H1 (cell line): Measurements from ENCODE around the gene ABCG1. TPM values are rescaled to one million over a fixed set of nuclear protein-coding genes. Genes with fewer than 3 reads are reported as not detected.

Experiments used
- CTCF ChIA-PET: fragments of 300-600 bp; sonication (Branson Sonifier 250); formaldehyde crosslinking; loops from one replicate; lab custom pipeline; 2021; ENCODE audit not compliant: partially characterized antibody; lab: Charles Lee
- POLR2A ChIA-PET: fragments of 300-600 bp; sonication (Branson Sonifier 250); formaldehyde crosslinking; loops from one replicate; lab custom pipeline; 2021; ENCODE audit warnings: inconsistent platforms; ENCODE audit not compliant: partially characterized antibody; lab: Charles Lee
- DNase-seq, 2 experiments: peaks; one replicate each; pipeline versions ENCODE4 v3.0.0 to v3.0.0-alpha.2; 2010 to 2022; ENCODE audit warnings: low spot score in 2 of 2, low read depth in 1 of 2, mixed read lengths in 1 of 2
- FAIRE-seq: peaks from 2 replicates; lab custom pipeline; 2011; peaks lifted over from hg19 to GRCh38; lab: Jason Lieb, UNC
- H2AFZ ChIP-seq: 2 replicates; pipeline ENCODE4 v1.8.1; 2012; ENCODE audit warnings: low read length, inconsistent platforms
- H2AK5ac ChIP-seq: 2 replicates; pipeline ENCODE4 v1.6.1; 2013; ENCODE audit warnings: low read depth, low read length
- H2BK120ac ChIP-seq: replicated peaks from 2 replicates; pipeline ENCODE3; 2013; ENCODE audit warnings: low read depth, low read length, inconsistent platforms
- H2BK12ac ChIP-seq: 2 replicates; pipeline ENCODE4 v1.6.1; 2013; ENCODE audit warnings: low read depth, low read length
- H2BK15ac ChIP-seq: 2 replicates; pipeline ENCODE4 v1.6.1; 2013; ENCODE audit warnings: low read length
- H2BK20ac ChIP-seq: 2 replicates; pipeline ENCODE4 v1.6.1; 2013; ENCODE audit warnings: low read length
- H2BK5ac ChIP-seq: 2 replicates; pipeline ENCODE4 v1.6.1; 2013; ENCODE audit warnings: low read depth, low read length
- H3K14ac ChIP-seq: 2 replicates; pipeline ENCODE4 v1.6.1; 2013; ENCODE audit warnings: inconsistent platforms; ENCODE audit not compliant: insufficient read length
- H3K18ac ChIP-seq: 2 replicates; pipeline ENCODE4 v1.6.1; 2013; ENCODE audit warnings: low read length; ENCODE audit errors: extremely low read depth
- H3K23ac ChIP-seq: 2 replicates; pipeline ENCODE4 v1.6.1; 2013; ENCODE audit warnings: inconsistent platforms; ENCODE audit not compliant: insufficient read length
- H3K23me2 ChIP-seq: 2 replicates; pipeline ENCODE4 v1.6.1; 2013; ENCODE audit warnings: low read depth, low read length
- H3K27ac ChIP-seq: 2 replicates; pipeline ENCODE4 v1.6.1; 2011; ENCODE audit warnings: low read depth, low read length, inconsistent platforms
- H3K27me3 ChIP-seq, 4 experiments: replicated peaks in 1 of 4; 1 replicate in 1 of 4; 2 replicates in 3 of 4; pipeline versions ENCODE4 v1.6.1 to v1.8.1; 2011 to 2013; ENCODE audit warnings: low read length in 3 of 4, mild to moderate bottlenecking in 3 of 4, inconsistent platforms in 2 of 4, mixed read lengths in 2 of 4, moderate library complexity in 1 of 4; ENCODE audit not compliant: control insufficient read depth in 3 of 4, insufficient read depth in 3 of 4; ENCODE audit errors: extremely low read depth in 1 of 4
- H3K36me3 ChIP-seq, 4 experiments: 2 replicates each; pipeline versions ENCODE4 v1.6.1 to v1.8.1; 2011 to 2013; ENCODE audit warnings: mild to moderate bottlenecking in 4 of 4, low read length in 3 of 4, moderate library complexity in 2 of 4, control low read depth in 1 of 4, inconsistent platforms in 1 of 4; ENCODE audit not compliant: insufficient read depth in 4 of 4, control insufficient read depth in 2 of 4
- H3K4ac ChIP-seq: replicated peaks from 2 replicates; pipeline ENCODE3; 2013; ENCODE audit warnings: low read length, low read depth, mixed read lengths, inconsistent platforms; ENCODE audit not compliant: insufficient read length
- H3K4me1 ChIP-seq, 4 experiments: replicated peaks in 1 of 4; 1 replicate in 1 of 4; 2 replicates in 3 of 4; pipeline versions ENCODE4 v1.6.1 to v1.8.1; 2011 to 2013; ENCODE audit warnings: low read length in 3 of 4, inconsistent platforms in 2 of 4, mixed read lengths in 1 of 4; ENCODE audit not compliant: insufficient read depth in 4 of 4, control insufficient read depth in 3 of 4
- H3K4me2 ChIP-seq, 2 experiments: 2 replicates each; pipeline versions ENCODE4 v1.6.1 to v1.8.1; 2011 to 2013; ENCODE audit warnings: low read depth in 2 of 2, low read length in 2 of 2, control low read depth in 1 of 2, inconsistent platforms in 1 of 2, mild to moderate bottlenecking in 1 of 2; ENCODE audit not compliant: insufficient read depth in 1 of 2
- H3K4me3 ChIP-seq, 4 experiments: fragments of 200-600, 300-600 bp in 1 of 4; sonication (generic), shearing (Covaris generic), sonication (Bioruptor Twin) in 1 of 4; 2 replicates each; pipeline versions ENCODE4 v1.5.1 to v1.8.1; 2011 to 2016; ENCODE audit warnings: low read length in 4 of 4, low read depth in 3 of 4, control low read depth in 2 of 4, inconsistent platforms in 2 of 4, mild to moderate bottlenecking in 2 of 4, mixed read lengths in 1 of 4, moderate library complexity in 1 of 4; ENCODE audit not compliant: insufficient read depth in 2 of 4; ENCODE audit errors: extremely low read depth in 1 of 4
- H3K56ac ChIP-seq: replicated peaks from 2 replicates; pipeline ENCODE3; 2013; ENCODE audit warnings: low read depth, mild to moderate bottlenecking, mixed read lengths, low read length, inconsistent platforms; ENCODE audit not compliant: insufficient read length
- H3K79me1 ChIP-seq: 2 replicates; pipeline ENCODE4 v1.6.1; 2013; ENCODE audit warnings: low read depth, low read length, control low read depth
- H3K79me2 ChIP-seq, 2 experiments: 2 replicates each; pipeline versions ENCODE4 v1.6.1 to v1.8.1; 2012 to 2013; ENCODE audit warnings: low read length in 2 of 2, mild to moderate bottlenecking in 2 of 2, inconsistent platforms in 1 of 2; ENCODE audit not compliant: insufficient read depth in 2 of 2, control insufficient read depth in 1 of 2
- H3K9ac ChIP-seq, 4 experiments: replicated peaks in 1 of 4; 1 replicate in 1 of 4; 2 replicates in 3 of 4; pipeline versions ENCODE4 v1.6.1 to v1.8.1; 2011 to 2013; ENCODE audit warnings: low read depth in 3 of 4, low read length in 3 of 4, control low read depth in 2 of 4, mild to moderate bottlenecking in 2 of 4, moderate library complexity in 2 of 4, inconsistent platforms in 1 of 4; ENCODE audit errors: extremely low read depth in 1 of 4
- H3K9me3 ChIP-seq, 2 experiments: 2 replicates each; pipeline versions ENCODE4 v1.6.1 to v1.8.1; 2012 to 2013; ENCODE audit warnings: mild to moderate bottlenecking in 2 of 2, moderate library complexity in 2 of 2, control low read depth in 1 of 2, inconsistent platforms in 1 of 2, low read depth in 1 of 2, low read length in 1 of 2, mixed read lengths in 1 of 2; ENCODE audit not compliant: insufficient read depth in 2 of 2
- H4K20me1 ChIP-seq, 2 experiments: replicated peaks in 1 of 2; 2 replicates each; pipeline versions ENCODE3 to v1.8.1; 2011 to 2013; ENCODE audit warnings: inconsistent platforms in 2 of 2, low read length in 2 of 2, mild to moderate bottlenecking in 1 of 2; ENCODE audit not compliant: insufficient read depth in 2 of 2, control insufficient read depth in 1 of 2
- H4K5ac ChIP-seq: 2 replicates; pipeline ENCODE4 v1.6.1; 2013; ENCODE audit warnings: low read length, low read depth, mixed read lengths, inconsistent platforms; ENCODE audit not compliant: insufficient read length
- H4K8ac ChIP-seq: 2 replicates; pipeline ENCODE4 v1.8.0; 2013; ENCODE audit warnings: mild to moderate bottlenecking, moderate library complexity, low read length, inconsistent platforms; ENCODE audit not compliant: insufficient read depth; ENCODE audit errors: extremely low read depth
- H4K91ac ChIP-seq: replicated peaks from 2 replicates; pipeline ENCODE3; 2013; ENCODE audit warnings: low read length, mixed read lengths, inconsistent platforms; ENCODE audit not compliant: insufficient read length
- JUN ChIP-seq: IDR thresholded peaks from 2 replicates; pipeline ENCODE4 v1.6.1; 2011; ENCODE audit warnings: low read depth, mild to moderate bottlenecking, improper control_type of control experiment, low read length
- JUND ChIP-seq: IDR thresholded peaks from 2 replicates; pipeline ENCODE4 v1.6.1; 2011; ENCODE audit warnings: mild to moderate bottlenecking, improper control_type of control experiment, low read length
- WGBS, 2 experiments: shearing (Covaris generic) in 1 of 2; methylation state at CpG; one replicate each; pipeline versions ENCODE4 v1.1.6 to v1.1.7; 2013 to 2015; ENCODE audit warnings: low lambda C conversion rate in 2 of 2, mixed read lengths in 2 of 2, inconsistent platforms in 1 of 2, low coverage in 1 of 2, missing lambda C conversion rate in 1 of 2; ENCODE audit not compliant: insufficient replicate concordance in 2 of 2, insufficient coverage in 1 of 2, insufficient read length in 1 of 2; ENCODE audit errors: extremely low coverage in 1 of 2, missing lambda C conversion rate in 1 of 2; 5-methylcytosine and 5-hydroxymethylcytosine counted together
- polyA plus RNA-seq, 7 experiments: library from polyadenylated mRNA; depleted of rRNA in 3 of 7; stranded (reverse) in 5 of 7; unstranded in 2 of 7; fragments of >200 nt in 5 of 7; fragments of 200-250 nt in 2 of 7; gene quantifications; 1 replicate in 5 of 7; 2 replicates in 1 of 7; 4 replicates in 1 of 7; pipeline versions ENCODE4 v1.2.1 to v1.2.3, GENCODE V29; 2011 to 2013; ENCODE audit warnings: missing spikeins in 2 of 7, mixed read lengths in 2 of 7
- total RNA-seq: library from RNA; stranded (reverse); fragmentation: NEBNext Ultra II Directional; extraction: Animal tissue kit (Norgen Biotek cat#: 25700); gene quantifications from 2 replicates; pipeline ENCODE4 v1.2.1, GENCODE V29; 2021

ABCG1 gene
- total and polyA plus RNA-seq, 2 of the 8 experiments (the other 6 are each of a cell fraction or from before 2014, with no cell fraction given) = 2.1 to 4.0 TPM

DNA sequence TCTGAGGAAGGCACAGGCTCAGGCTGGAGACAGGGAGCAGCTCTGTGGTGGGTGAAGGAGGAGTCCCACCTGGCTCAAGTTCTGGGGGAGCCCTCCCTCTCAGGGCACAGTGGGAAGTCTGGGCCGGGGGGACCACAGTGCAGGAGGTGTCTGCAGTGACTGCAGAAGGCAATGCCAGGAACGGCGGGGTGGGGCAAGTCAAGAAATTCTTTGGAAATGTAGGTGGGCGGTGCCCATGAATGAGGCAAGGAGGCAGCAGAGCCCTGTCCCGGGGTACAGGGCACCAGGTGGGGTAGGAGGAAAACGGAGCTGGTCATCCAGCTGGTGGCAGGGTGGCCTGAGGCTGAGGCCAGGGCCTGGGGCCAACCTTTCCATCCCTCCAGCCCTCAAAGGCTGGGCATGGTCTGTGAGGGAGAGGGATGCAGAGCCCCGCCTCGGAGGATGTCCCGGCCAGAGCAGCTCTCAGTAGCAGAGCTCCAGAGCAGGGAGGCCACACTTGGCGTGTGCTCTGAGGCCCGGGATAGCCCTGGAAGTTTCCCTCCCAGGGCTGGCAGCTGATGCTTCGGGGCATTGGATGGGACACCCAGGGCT, 91.6 kb downstream of the ABCG1 start:
- H4K5ac ChIP-seq = no peak overlapping the region
- 0 out of 4 replicates have a peak overlapping the region, but pooled peaks of 1 of the 2 experiments have one; percentile 0 for H3K4me2 ChIP-seq
- no peak overlapping the region for H3K18ac ChIP-seq
- no peak overlapping the region for H2BK20ac ChIP-seq
- 0 out of 2 replicates have a peak overlapping the region, but pooled peaks have one; percentile 68 for H2BK12ac ChIP-seq
- ChIA-PET CTCF (interaction anchor here (0.5 to 14.3 kb wide), 56 partner anchors 8 to 399 kb away, joined by 3 to 137 read pairs (median 4); no protein-coding TSS in a partner anchor), POLR2A (interaction anchor here (1.6 kb wide), 1 partner anchor 28 kb away, joined by 4 read pairs; no protein-coding TSS in a partner anchor)
- DNase-seq = no peak
- WGBS, 2 experiments = 89% methylated on average over 12 of the region's 12 CpGs; no CpG with 5 or more reads in 1 of the 2 experiments
- no peak overlapping the region for H3K27ac ChIP-seq
- H3K36me3 ChIP-seq = no peaks in the 10 kb centered on the region
- H3K27me3 ChIP-seq = peaks cover 0 to 7% (median 3%) of the 10 kb centered on the region in 4 experiments; a peak in 2 of 7 replicates
- H2BK120ac ChIP-seq = no peak overlapping the region
- TF ChIP-seq JUN (no peak), JUND (no peak)
- H3K23me2 ChIP-seq = no peaks in the 10 kb centered on the region; the same call in 1 of the 2 replicates
- H4K20me1 ChIP-seq = no peaks in the 10 kb centered on the region
- H3K79me1 ChIP-seq = no peaks in the 10 kb centered on the region
- no peak overlapping the region for H3K14ac ChIP-seq
- no peak overlapping the region; the same call in 1 of the 2 replicates for H4K8ac ChIP-seq
- H4K91ac ChIP-seq = no peak overlapping the region
- H3K56ac ChIP-seq = no peak overlapping the region
- no peaks in the 10 kb centered on the region for H3K79me2 ChIP-seq
- no peak for FAIRE-seq
- H3K4ac ChIP-seq = no peak overlapping the region
- H3K4me3 ChIP-seq = no peak overlapping the region
- H3K23ac ChIP-seq = no peak overlapping the region
- H3K9me3 ChIP-seq = no peaks in the 10 kb centered on the region
- peaks cover 4 to 16% (median 8%) of the 10 kb centered on the region in 4 experiments for H3K4me1 ChIP-seq
- no peak overlapping the region for H3K9ac ChIP-seq
- H2BK5ac ChIP-seq = no peak overlapping the region
- no peak overlapping the region for H2AK5ac ChIP-seq
- no peak overlapping the region for H2BK15ac ChIP-seq
- H2AFZ ChIP-seq = no peak overlapping the region
